HG03280 (cell line): ENCODE results near the gene KLHDC3.
"Not testable (repeated sequence)": the region's sequence is repeated elsewhere in the genome, so short reads cannot be mapped to it uniquely, and the experiment has no call there.

Source experiments
- ATAC-seq: cut with Tn5 transposase; IDR thresholded peaks from one replicate; pipeline ENCODE4 v1.9.1; 2021; ENCODE audit warnings: mild to moderate bottlenecking, moderate library complexity; ENCODE audit not compliant: unreplicated experiment

The KLHDC3 gene

GRCh38 chr6:43021270-43022047 lies 7.4 kb downstream of the KLHDC3 start, which contains the start of gene RRP36:
Gene RRP36 (plus strand): TSS chr6:43021623. CDS start chr6:43021655, 32 bp downstream.
- peak; percentile 71 for ATAC-seq

DNA sequence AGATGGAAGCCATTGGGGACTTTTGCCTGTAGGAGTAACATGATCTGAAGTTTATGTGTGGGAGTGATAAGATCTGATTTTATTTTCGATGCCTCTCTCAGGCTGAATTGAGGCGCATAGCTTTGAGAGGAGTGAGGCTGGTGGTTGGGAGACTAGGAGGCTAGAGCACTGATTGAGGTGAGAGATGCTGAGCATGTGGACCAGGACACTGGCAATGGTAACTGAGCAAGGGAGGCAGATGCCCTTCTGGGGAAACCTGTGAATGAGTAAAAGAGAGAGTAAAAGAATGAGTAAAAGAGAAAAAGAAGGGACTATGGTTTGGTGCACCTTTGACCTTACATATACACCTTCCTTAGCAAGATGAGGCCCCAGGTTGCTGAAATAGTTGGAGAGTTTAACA lies 10.4 kb downstream of the KLHDC3 start:
- no peak for ATAC-seq

DNA sequence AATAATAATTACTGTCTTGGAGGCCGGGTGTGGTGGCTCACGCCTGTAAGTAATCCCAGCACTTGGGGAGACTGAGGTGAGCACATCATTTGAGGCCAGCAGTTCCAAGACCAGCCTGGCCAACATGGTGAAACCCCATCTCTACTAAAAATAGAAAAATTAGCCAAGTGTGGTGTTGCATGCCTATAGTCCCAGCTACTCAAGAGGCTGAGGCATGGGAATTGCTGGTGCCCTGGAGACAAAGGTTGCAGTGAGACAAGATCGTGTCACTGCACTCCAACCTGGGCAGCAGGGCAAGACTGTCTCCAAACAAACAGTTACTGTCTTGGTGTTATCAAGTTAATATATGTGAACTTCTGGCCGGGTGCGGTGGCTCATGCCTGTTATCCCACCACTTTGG lies 12.3 kb downstream of the KLHDC3 start:
- no peak for ATAC-seq

DNA sequence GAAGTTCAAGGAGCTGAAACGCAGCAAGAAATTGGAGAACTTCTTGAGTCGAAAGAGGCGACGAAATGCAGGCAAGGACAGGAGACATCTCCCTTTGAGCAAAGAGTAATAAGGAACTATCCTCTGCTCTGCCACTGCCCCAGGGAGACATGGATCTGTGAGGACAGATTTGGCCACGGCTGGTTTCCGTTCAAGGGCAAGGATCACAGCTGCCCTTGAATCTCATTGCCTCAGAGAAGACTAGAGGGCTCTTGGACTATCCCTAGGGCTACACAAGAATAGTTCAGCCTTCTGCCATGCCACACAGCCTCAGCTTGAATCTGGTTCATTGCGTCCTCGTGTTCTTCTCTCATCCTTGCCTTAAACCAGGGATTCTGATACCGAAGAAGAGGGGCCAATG lies 15.1 kb downstream of the KLHDC3 start:
- no peak for ATAC-seq

DNA sequence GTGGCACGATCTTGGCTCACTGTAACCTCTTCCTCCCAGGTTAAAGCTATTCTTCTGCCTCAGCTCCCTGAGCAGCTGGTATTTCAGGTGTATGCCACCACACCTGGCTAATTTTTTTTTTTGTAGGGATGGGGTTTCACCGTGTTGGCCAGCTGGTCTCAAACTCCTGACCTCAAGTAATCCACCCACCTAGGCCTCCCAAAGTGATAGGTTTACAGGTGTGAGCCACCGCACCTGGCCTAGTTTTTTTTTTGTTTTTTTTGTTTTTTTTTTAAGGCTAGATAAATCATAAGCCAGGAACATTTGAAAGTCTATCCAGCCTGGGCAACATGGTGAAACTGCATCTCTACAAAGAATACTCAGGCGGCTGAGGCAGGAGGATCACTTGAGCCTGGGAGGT lies 18.3 kb downstream of the KLHDC3 start:
- ATAC-seq: no peak

DNA sequence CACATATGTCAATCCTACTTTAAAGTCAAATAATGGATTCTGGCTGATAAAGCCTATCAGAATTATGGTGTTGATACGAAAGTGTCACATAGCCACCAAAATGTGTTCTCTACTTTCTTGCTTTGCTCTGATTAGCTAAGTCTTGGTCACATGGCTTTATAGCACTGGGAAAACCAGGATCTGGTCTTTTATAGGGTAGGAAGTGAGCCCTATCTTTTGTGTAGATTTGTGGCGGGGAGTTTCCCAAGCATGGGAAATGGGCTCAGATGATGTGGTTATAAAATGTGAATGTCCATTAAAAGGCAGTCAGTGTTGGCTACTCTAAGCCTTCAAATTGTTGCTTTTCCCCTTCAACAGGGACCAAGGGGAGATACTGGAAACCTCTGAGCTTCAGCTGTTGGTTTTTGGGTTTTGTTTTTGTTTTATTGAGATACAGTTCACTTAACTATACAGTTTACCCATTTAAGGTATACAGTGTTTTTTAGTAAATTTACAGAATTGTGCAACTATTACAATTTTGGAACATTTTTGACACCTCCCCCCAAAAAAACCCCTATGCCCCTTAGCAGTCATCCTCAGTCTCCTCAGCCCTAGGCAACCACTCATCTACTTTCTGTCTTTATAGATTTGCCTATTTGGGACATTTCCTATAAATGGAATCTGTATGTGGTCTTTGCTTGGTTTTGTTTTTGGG lies 19.6 kb downstream of the KLHDC3 start:
- no peak for ATAC-seq

GRCh38 chr6:43034190-43034525 lies 20.1 kb downstream of the KLHDC3 start:
- no peak for ATAC-seq

DNA sequence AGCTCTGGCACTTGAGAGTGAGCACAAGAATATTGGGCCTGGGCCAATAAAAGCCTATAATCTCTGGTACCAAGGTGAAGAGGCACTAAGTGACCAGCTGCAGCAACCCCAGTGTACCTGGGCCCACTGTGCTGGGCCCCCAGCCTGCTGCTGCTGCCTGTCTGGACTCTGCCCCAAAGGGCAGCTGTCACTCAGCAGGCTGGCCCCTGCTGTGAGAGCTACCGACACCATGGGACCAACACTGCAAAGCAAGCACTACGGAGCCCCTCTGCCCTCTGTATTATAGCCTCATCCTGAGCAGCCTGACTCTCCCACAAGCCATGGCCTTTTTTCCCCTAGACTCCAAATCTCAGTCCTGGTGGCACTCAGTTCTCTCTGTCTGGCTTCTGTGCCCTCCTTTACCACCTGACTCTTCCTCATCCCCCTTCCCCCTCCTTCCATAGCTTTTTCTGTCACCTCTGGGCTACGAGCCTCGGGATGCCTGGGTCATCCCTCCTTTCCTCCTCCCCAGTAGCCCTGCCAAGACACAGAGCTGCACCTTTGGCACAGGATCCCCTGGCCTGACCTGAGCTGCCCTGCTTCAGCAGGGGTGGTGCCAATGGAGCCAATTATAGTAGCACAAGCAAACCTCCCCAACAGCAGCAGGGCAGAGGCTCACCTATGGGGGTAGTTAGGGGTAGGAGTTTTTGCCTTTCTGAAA lies 21.6 kb downstream of the KLHDC3 start:
- no peak for ATAC-seq

DNA sequence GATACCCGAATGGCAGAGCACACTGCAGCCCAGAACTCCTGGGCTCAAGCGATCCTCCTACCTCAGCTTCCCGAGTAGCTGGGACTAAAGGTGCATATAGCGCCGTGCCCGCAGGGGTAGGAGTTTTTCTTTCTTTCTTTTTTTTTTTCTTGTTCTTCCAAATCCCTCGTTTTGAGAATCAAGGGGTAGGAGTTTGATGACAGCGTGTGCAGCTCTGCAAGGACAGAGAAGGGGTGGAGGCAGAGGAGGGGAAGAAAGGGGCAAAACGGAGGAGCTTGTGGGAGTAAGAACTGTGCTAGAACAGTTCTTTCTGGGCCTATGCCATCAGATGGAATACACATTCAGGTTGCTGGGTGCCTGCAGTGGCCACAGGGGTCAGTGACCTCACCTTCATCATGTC lies 22.7 kb downstream of the KLHDC3 start:
- ATAC-seq: no peak

- ATAC-seq: no peak
Observed at GRCh38 chr6:43037197-43037596, 23.1 kb downstream of the KLHDC3 start.

DNA sequence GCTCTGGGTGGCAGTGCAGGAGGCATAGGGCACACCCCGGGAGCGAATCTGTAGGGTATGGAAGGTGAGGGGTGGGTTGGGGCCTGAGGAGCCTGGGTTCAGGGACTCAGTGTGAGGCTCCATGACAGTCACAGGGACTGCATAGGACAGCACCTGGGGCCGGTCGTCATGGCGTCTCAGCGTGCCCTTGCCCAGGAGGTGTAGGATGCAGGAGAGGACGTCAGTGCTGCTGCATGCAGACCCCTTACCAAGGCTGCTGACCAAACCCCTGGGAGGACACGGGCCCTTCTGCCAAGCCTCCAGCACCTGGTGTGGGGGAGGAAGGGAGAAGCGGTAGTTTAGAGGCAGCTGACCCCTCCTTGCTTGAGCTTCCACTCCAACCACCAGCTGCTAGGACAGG lies 23.7 kb downstream of the KLHDC3 start:
- ATAC-seq: no peak

DNA sequence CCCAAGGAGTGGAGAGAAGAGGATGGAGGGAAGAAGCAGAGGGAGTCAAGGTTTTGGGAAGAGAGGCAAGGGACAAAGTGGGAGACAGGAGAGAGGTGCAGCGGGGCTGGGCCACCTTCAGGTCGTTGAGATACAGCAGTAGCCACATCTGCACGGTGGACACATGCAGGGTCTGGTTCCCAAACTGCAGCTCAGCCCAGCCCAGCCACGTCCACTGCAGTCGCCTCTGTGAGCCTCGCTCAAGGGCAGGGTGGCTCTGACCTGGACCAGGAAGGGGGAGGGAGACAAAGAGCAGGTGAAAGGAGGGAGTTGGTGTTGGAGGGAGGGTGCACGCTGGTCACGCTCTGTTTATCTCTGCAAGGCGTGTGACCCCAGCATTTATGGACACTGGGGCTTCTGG lies 24.7 kb downstream of the KLHDC3 start:
- ATAC-seq: no peak

DNA sequence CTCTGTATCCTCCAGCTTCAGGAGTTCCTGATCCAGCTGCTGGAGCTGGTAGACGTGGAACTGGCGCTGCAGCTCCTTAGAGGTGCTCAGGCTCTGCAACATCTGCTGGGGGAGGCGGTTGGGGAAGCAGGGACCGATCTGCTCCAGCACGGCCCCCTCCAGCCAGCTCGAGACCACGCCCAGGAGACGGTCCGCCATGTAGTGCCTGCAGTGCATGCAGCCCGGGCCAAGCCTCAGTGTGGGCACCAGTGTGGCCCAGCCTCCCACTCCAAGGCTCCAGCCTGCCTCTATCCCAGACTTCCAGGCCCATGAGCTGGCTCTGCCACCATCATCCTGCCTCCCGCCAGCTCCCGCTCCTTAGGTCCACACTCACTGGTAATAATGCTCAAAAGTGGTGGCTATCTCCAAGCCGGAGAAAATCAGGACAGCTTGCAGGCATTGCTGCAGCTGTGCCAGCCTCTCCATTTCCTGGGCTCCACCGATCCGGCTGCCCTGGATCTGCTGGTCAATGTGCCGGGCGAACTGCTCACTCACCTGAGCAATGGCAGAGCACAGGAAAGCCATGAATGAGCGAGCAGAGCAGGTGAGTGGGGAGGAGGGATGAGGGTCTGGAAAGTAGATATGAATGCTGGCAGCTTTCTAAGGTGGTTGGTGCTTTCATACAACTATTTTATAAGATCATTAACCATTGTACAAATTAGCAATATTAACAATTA lies 26.7 kb downstream of the KLHDC3 start:
- ATAC-seq: no peak

- not testable (repeated sequence) for ATAC-seq
Observed at GRCh38 chr6:43041475-43041874, 27.4 kb downstream of the KLHDC3 start.

GRCh38 chr6:43043310-43043709 lies 29.3 kb downstream of the KLHDC3 start:
- no peak for ATAC-seq

- ATAC-seq: no peak
Observed at GRCh38 chr6:43045371-43045930, 31.4 kb downstream of the KLHDC3 start.

GRCh38 chr6:43047998-43048397 lies 33.9 kb downstream of the KLHDC3 start:
- ATAC-seq: no peak

DNA sequence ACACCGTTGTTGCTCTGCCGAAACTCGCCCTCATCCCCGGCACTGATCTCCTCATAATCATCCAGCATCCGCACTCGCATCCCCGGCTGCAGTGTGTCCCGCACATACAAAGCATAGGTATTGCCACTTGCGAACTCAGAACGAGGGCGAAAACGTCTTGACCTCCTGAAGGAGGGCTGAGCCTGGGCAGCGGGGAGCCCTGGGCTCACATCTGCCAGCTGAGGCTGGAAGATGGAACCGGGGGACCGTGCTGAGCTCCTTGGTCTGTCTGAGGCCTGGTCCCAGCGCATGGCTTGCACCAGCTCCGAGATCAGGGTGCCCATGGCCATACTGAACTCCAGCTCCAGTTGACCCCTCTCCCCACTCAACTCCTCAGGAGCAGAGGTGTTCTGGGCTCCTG lies 36.9 kb downstream of the KLHDC3 start:
- no peak for ATAC-seq

- ATAC-seq: no peak
Observed at GRCh38 chr6:43052225-43052841, 38.3 kb downstream of the KLHDC3 start.

DNA sequence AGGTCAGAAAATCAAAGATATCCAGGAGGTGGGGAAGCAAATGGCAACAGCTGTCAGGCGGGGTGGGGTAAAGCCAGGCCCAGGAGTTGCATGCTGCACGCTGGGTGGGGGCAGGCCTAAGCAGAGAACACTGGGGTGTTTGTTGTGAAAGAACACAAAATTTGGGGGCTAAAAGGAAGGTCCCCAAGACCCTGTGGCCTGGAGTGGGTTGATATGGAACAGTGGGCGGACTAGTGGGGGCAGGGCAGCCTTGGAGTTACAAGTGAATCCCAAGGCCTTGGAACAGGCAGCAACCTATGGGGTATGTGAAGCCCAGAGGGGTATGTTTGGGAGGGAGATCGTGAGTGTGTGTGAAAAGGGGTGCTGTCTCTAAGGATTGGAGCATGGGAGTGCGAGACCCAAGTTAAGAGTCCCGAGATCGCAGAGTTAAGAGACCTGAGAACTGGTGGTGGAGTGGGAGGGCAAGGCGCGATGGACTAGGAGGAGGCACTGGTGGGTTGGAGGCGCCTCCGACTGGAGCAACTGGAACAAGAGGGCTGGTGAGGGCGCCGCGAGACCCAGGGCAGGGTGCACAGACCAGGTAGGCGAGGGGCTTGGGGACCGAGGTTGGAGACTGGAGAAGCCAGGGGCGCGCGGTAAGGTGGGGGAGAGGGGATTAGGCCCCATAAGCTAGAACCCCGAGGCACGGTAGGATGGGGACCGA lies 38.9 kb downstream of the KLHDC3 start:
- peak; percentile 24 for ATAC-seq
